NB4 (cell line): ENCODE data around the gene OR9A2.

Experiments used
- DNase-seq: peaks from one replicate; pipeline ENCODE4 v3.0.0; 2010; ENCODE audit warnings: low read depth
- H3K4me3 ChIP-seq: one replicate; pipeline ENCODE4 v1.5.1; 2011; ENCODE audit warnings: mild to moderate bottlenecking, low read depth, low read length, moderate library complexity
- CTCF ChIP-seq: IDR thresholded peaks from one replicate; pipeline ENCODE4 v1.5.1; 2012; ENCODE audit warnings: low read depth, low read length
- MAX ChIP-seq: IDR thresholded peaks from 2 replicates; pipeline ENCODE4 v1.6.1; 2011; ENCODE audit warnings: low read depth, low read length
- MYC ChIP-seq: IDR thresholded peaks from 2 replicates; pipeline ENCODE4 v1.6.1; 2011; ENCODE audit warnings: low read depth, low read length
- POLR2A ChIP-seq: IDR thresholded peaks from 2 replicates; pipeline ENCODE4 v1.6.1; 2011; ENCODE audit warnings: mild to moderate bottlenecking; ENCODE audit not compliant: insufficient read length; ENCODE audit errors: extremely low read depth

OR9A2 gene, protein sequence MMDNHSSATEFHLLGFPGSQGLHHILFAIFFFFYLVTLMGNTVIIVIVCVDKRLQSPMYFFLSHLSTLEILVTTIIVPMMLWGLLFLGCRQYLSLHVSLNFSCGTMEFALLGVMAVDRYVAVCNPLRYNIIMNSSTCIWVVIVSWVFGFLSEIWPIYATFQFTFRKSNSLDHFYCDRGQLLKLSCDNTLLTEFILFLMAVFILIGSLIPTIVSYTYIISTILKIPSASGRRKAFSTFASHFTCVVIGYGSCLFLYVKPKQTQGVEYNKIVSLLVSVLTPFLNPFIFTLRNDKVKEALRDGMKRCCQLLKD

DNA sequence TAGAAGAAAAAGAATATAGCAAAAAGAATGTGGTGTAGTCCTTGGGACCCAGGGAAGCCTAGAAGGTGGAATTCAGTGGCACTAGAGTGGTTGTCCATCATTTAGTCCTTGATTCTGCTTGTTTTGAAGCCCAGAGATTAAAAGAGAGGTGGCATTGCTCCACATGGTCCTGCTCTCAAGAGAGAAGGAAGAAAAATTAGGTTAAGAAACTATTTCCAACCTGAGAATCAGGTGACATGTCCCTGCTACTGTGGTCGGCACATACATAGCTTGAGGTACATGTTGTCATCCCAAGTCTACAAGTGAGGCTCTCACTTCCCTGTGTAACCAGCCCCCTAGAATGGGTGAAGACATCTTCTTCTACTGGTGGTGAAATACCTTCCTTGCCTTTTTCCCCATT lies at the start of gene OR9A2:
TSS of gene OR9A2 (minus strand) at position 101 of the 400 bp plus-strand sequence. CDS start at position 101, 0 bp downstream.
- no peak for TF ChIP-seq MYC
- TF ChIP-seq POLR2A, result no peak
- no peak for DNase-seq
- no peak within 1 kb of the TSS for H3K4me3 ChIP-seq

- no peak for TF ChIP-seq MAX
- no peak overlapping the region for H3K4me3 ChIP-seq
- no peak for DNase-seq
Measured at GRCh38 chr7:143074141-143074540, 47.2 kb upstream of the OR9A2 start.

DNA sequence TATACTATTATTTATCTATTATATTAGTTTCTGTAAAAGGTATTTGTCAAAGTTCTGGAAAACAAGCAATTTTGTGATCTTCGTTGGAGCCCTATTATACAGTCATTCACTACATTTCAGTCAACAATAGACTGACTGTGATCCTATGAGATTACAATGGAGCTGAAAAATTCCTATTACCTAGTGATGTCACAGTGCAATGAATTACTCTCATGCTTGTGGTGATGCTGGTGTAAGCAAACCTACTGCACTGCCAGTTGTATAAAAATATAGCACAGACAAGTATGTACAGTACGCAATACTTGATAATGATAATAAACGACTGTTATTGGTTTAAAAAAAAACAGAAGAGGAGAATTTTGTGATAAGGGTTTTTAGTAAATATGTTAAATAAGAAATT lies 46.6 kb upstream of the OR9A2 start:
- no peak for DNase-seq
- TF ChIP-seq MYC, result no peak
- H3K4me3 ChIP-seq, result no peak overlapping the region

DNA sequence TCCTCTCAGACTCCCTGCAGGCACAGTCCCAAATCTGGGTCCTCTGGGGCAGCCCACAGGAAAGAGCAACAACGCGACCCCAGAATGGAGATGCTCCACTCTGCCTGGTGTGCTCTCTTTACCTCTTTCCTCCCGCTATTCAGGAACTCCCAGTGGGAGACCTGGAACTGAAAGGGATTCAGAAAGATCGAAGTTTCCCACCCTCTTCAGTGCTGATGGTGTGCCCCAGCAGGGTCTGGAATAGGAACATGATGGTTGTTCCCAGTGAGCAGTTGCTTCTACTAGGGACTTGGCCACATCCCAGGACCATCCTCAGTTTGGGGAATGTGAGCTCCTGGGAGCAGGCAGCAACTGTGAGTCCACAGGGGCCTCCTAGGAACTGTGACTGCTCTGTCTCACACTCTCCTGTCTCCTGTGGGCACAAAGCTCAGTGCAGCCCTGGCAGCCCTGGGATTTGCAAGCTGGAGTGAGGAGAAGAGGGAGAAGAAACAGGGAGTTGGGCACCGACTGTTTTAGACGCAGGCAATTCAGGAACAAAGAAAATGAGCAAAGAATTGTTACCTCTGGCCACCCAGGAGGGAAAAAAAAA lies 43.1 kb upstream of the OR9A2 start:
- TF ChIP-seq CTCF (no peak), POLR2A (no peak), MAX (no peak), MYC (no peak)
- no peak for DNase-seq
- no peak overlapping the region for H3K4me3 ChIP-seq

- no peak for DNase-seq
- H3K4me3 ChIP-seq, result no peak overlapping the region
- TF ChIP-seq MAX, result no peak
- no peak for TF ChIP-seq POLR2A
- TF ChIP-seq CTCF, result no peak
- no peak for TF ChIP-seq MYC
Measured at GRCh38 chr7:143068446-143068845, 41.5 kb upstream of the OR9A2 start.

DNA sequence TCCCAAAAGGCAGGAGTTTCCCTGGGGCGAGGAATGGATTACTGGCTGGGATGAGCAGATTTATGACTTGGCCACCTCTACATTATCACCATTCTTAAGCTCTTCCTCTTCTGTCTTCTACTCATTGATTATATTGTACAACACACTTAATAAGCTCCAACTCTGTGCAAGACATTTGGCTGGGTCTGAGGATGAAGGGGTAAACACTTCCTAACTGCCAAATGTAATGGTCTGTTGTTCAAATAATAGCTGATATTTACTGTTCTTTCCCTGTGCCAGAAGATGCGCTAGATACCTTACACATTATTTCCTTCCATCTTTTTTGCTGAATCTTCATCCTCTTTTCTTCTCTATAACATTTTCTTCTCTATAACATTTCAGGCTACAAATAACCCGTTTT lies 36.8 kb upstream of the OR9A2 start:
- H3K4me3 ChIP-seq, result no peak overlapping the region
- TF ChIP-seq POLR2A (no peak), CTCF (no peak), MYC (no peak), MAX (no peak)
- DNase-seq, result no peak

DNA sequence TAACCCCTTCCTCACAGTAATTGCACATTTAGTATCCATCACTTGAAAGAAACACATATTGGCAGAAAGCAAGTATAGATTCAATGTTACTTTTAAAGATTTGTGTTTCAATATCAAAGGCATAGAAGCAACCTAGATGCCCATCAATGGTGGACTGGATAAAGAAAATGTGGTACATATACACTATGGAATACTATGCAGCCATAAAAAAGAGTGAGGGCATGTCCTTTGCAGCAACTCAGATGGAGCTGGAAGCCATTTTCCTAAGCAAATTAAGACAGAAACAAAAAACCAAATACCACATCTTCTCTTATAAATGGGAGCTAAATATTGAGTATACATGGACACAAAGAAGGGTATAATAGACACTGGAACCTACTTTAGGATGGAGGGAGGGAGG lies 28.8 kb upstream of the OR9A2 start:
- no peak overlapping the region for H3K4me3 ChIP-seq
- no peak for DNase-seq
- no peak for TF ChIP-seq POLR2A
- no peak for TF ChIP-seq CTCF
- no peak for TF ChIP-seq MYC
- TF ChIP-seq MAX, result no peak
